SU-DHL-6 (cell line): Measurements from ENCODE around the gene CAPN9.

Experiments used
- H2AFZ ChIP-seq: fragments of 200-600 bp; sonication (generic); 2 replicates; pipeline ENCODE4 v1.6.1; 2014; ENCODE audit warnings: low read depth, mild to moderate bottlenecking, moderate library complexity, mixed read lengths, antibody characterized with exemption, low read length; ENCODE audit not compliant: severe bottlenecking
- H3F3A ChIP-seq: fragments of 200-600 bp; shearing (Covaris generic); 2 replicates; pipeline ENCODE4 v1.6.0; 2016; ENCODE audit warnings: antibody characterized with exemption, mild to moderate bottlenecking; ENCODE audit not compliant: insufficient read depth
- H3K27ac ChIP-seq: fragments of 200-600 bp; sonication (generic); 2 replicates; pipeline ENCODE4 v1.5.1; 2016; ENCODE audit warnings: low read depth, mild to moderate bottlenecking, low read length, moderate library complexity, mixed read lengths
- H3K27me3 ChIP-seq: fragments of 200-600 bp; sonication (generic), shearing (Covaris generic); 2 replicates; pipeline ENCODE4 v1.6.0; 2014; ENCODE audit warnings: mild to moderate bottlenecking, low read length
- H3K36me3 ChIP-seq: fragments of 200-600 bp; sonication (generic); 2 replicates; pipeline ENCODE4 v1.6.1; 2014; ENCODE audit warnings: mild to moderate bottlenecking, low read length, mixed read lengths
- H3K4me2 ChIP-seq: fragments of 300-600, 200-600 bp; shearing (Covaris generic), sonication (generic); 2 replicates; pipeline ENCODE4 v1.6.0; 2014; ENCODE audit warnings: low read length, low read depth, mild to moderate bottlenecking; ENCODE audit not compliant: poor library complexity, severe bottlenecking
- H3K4me3 ChIP-seq: fragments of 200-600 bp; sonication (generic); 2 replicates; pipeline ENCODE4 v1.5.1; 2014; ENCODE audit warnings: antibody characterized with exemption, low read length, mild to moderate bottlenecking, mixed read lengths; ENCODE audit not compliant: insufficient read depth, poor library complexity, severe bottlenecking
- H3K79me2 ChIP-seq: fragments of 200-600 bp; sonication (generic); 2 replicates; pipeline ENCODE4 v1.6.1; 2014; ENCODE audit warnings: mild to moderate bottlenecking, low read length, moderate library complexity; ENCODE audit not compliant: insufficient read depth
- H3K9ac ChIP-seq: fragments of 200-600 bp; sonication (generic); 2 replicates; pipeline ENCODE4 v1.7.0; 2014; ENCODE audit warnings: mild to moderate bottlenecking, low read length
- H3K9me2 ChIP-seq: fragments of 200-600 bp; sonication (generic); replicated peaks from 2 replicates; pipeline ENCODE4 v1.6.1; 2014; ENCODE audit warnings: low read length; ENCODE audit not compliant: insufficient read depth
- H3K9me3 ChIP-seq: fragments of 200-600 bp; sonication (generic); 2 replicates; pipeline ENCODE4 v1.6.1; 2014; ENCODE audit warnings: low read length, mixed read lengths; ENCODE audit not compliant: insufficient read depth
- H4K20me1 ChIP-seq: fragments of 200-600 bp; sonication (generic); 2 replicates; pipeline ENCODE4 v1.6.1; 2014; ENCODE audit warnings: low read depth, mild to moderate bottlenecking, antibody characterized with exemption, low read length, moderate library complexity, mixed read lengths
- CTCF ChIP-seq: fragments of 200-600 bp; sonication (generic); IDR thresholded peaks from one replicate; pipeline ENCODE4 v1.5.1; 2017; ENCODE audit warnings: antibody characterized with exemption, mild to moderate bottlenecking, low read length, moderate library complexity; ENCODE audit not compliant: insufficient read depth, poor library complexity, severe bottlenecking
- EZH2phosphoT487 ChIP-seq: fragments of 200-600 bp; sonication (generic), shearing (Covaris generic); conservative IDR thresholded peaks from 2 replicates; pipeline ENCODE4 v1.6.1; 2018; ENCODE audit warnings: mild to moderate bottlenecking, antibody characterized with exemption, low read length, moderate library complexity, mixed read lengths

CAPN9 gene

GRCh38 chr1:230735447-230735846, 11.7 kb upstream of the CAPN9 start:
- H3K36me3 ChIP-seq = no peaks in the 10 kb centered on the region
- no peaks in the 10 kb centered on the region for H3K9me3 ChIP-seq
- H3K4me3 ChIP-seq = no peak overlapping the region
- H3K9ac ChIP-seq = no peak overlapping the region
- H3K27ac ChIP-seq = no peak overlapping the region
- no peaks in the 10 kb centered on the region for H3K27me3 ChIP-seq
- no peak overlapping the region for H3K4me2 ChIP-seq
- no peaks in the 10 kb centered on the region for H3K9me2 ChIP-seq
- no peak overlapping the region for H2AFZ ChIP-seq
- H3F3A ChIP-seq = no peaks in the 10 kb centered on the region
- no peak for TF ChIP-seq EZH2phosphoT487
- no peak for TF ChIP-seq CTCF
- no peaks in the 10 kb centered on the region for H3K79me2 ChIP-seq
- H4K20me1 ChIP-seq = no peaks in the 10 kb centered on the region

- TF ChIP-seq CTCF (no peak), EZH2phosphoT487 (no peak)
- H4K20me1 ChIP-seq = no peaks in the 10 kb centered on the region
- H3K36me3 ChIP-seq = no peaks in the 10 kb centered on the region
- no peaks in the 10 kb centered on the region for H3K9me3 ChIP-seq
- no peaks in the 10 kb centered on the region for H3K27me3 ChIP-seq
- H3K4me3 ChIP-seq = no peak overlapping the region
- H3K27ac ChIP-seq = no peak overlapping the region
- no peaks in the 10 kb centered on the region for H3F3A ChIP-seq
- H3K9me2 ChIP-seq = no peaks in the 10 kb centered on the region
- no peak overlapping the region for H3K9ac ChIP-seq
- H3K4me2 ChIP-seq = no peak overlapping the region
- H2AFZ ChIP-seq = no peak overlapping the region
- H3K79me2 ChIP-seq = no peaks in the 10 kb centered on the region
These were observed 9.4 kb upstream of the CAPN9 start for GRCh38 chr1:230737622-230738262.

GRCh38 chr1:230739564-230740290, 7.5 kb upstream of the CAPN9 start:
- no peak overlapping the region for H3K9ac ChIP-seq
- H3K27me3 ChIP-seq = no peaks in the 10 kb centered on the region
- no peaks in the 10 kb centered on the region for H3K36me3 ChIP-seq
- no peak overlapping the region for H2AFZ ChIP-seq
- H3K4me2 ChIP-seq = no peak overlapping the region
- no peak overlapping the region for H3K4me3 ChIP-seq
- H3K9me3 ChIP-seq = no peaks in the 10 kb centered on the region
- no peak overlapping the region for H3K27ac ChIP-seq
- no peaks in the 10 kb centered on the region for H3K9me2 ChIP-seq
- H3K79me2 ChIP-seq = no peaks in the 10 kb centered on the region
- no peak for TF ChIP-seq CTCF
- TF ChIP-seq EZH2phosphoT487 = no peak
- no peaks in the 10 kb centered on the region for H3F3A ChIP-seq
- H4K20me1 ChIP-seq = no peaks in the 10 kb centered on the region
